ENCODE data around the gene COP1. TPM values are rescaled to one million over a fixed set of nuclear protein-coding genes. Genes with fewer than 3 reads are reported as not detected.

COP1 gene
- total RNA-seq, 1 donor from 2014 or later: 39.1 TPM

DNA sequence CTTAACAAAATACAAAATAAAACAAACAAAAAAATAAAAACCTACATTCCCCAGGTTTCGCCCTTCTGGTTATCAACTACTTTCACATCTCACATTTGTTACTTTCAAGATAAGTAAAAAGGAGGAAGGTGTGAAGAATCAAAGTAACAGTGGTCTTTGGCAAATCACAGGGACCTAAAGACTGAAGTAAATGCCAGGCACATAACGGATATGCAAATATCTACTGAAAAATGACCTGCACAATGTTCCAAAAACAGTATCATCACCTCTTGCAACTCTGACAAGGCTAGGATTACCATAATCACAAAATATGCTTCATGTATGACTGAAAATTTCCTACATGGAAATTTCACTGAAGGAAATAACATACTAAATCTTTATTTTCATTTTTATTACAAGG lies 29.3 kb downstream of the COP1 start:
- no peak for DNase-seq (ENCODE audit: extremely low spot score, unreplicated experiment)
- peaks cover 3% of the 10 kb centered on the region for H3K4me1 Mint-ChIP-seq (ENCODE audit: unreplicated experiment)
- TF ChIP-seq, protein P1, sequence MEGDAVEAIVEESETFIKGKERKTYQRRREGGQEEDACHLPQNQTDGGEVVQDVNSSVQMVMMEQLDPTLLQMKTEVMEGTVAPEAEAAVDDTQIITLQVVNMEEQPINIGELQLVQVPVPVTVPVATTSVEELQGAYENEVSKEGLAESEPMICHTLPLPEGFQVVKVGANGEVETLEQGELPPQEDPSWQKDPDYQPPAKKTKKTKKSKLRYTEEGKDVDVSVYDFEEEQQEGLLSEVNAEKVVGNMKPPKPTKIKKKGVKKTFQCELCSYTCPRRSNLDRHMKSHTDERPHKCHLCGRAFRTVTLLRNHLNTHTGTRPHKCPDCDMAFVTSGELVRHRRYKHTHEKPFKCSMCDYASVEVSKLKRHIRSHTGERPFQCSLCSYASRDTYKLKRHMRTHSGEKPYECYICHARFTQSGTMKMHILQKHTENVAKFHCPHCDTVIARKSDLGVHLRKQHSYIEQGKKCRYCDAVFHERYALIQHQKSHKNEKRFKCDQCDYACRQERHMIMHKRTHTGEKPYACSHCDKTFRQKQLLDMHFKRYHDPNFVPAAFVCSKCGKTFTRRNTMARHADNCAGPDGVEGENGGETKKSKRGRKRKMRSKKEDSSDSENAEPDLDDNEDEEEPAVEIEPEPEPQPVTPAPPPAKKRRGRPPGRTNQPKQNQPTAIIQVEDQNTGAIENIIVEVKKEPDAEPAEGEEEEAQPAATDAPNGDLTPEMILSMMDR (IDR thresholded peaks at IDR 0.05): no peak
- H3K9me3 Mint-ChIP-seq (ENCODE audit: unreplicated experiment): no peaks in the 10 kb centered on the region
- H3K27ac Mint-ChIP-seq (ENCODE audit: unreplicated experiment): no peak overlapping the region
- no peak overlapping the region for H3K4me3 Mint-ChIP-seq (ENCODE audit: unreplicated experiment)
- H3K27me3 Mint-ChIP-seq (ENCODE audit: unreplicated experiment): no peaks in the 10 kb centered on the region
- H3K36me3 Mint-ChIP-seq (ENCODE audit: unreplicated experiment): peaks cover 16% of the 10 kb centered on the region

DNA sequence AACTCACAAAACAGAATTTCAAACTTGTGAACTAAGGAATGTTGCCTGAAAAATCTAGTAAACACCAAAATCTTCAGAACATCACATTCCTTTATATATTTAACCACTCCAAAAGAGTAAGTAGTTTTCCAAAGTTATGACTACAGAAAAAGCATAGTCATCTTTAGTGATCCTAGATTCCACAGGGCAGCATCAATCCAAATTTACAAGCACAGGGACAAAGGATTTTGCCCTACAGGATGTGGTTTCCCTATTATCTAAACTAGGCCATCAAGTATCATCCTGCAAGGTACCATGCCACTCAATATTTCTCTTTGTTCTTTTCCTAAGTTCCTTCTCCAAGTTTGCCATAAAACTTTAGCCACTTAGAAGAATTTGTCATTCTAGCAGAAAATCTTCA lies 33.0 kb downstream of the COP1 start:
- DNase-seq (ENCODE audit: extremely low spot score, unreplicated experiment): no peak
- Mint-ChIP-seq H3K4me3 (ENCODE audit: unreplicated experiment) (no peak overlapping the region), H3K27me3 (ENCODE audit: unreplicated experiment) (no peaks in the 10 kb centered on the region), H3K4me1 (ENCODE audit: unreplicated experiment) (peaks cover 3% of the 10 kb centered on the region), H3K27ac (ENCODE audit: unreplicated experiment) (peak overlapping the region; percentile 28), H3K9me3 (ENCODE audit: unreplicated experiment) (peaks cover 10% of the 10 kb centered on the region), H3K36me3 (ENCODE audit: unreplicated experiment) (peaks cover 25% of the 10 kb centered on the region)
- TF ChIP-seq, protein P1 (IDR thresholded peaks at IDR 0.05): no peak

GRCh38 chr1:176172215-176172614 lies 34.9 kb downstream of the COP1 start:
- Mint-ChIP-seq H3K27ac (ENCODE audit: unreplicated experiment) (no peak overlapping the region), H3K4me3 (ENCODE audit: unreplicated experiment) (no peak overlapping the region), H3K27me3 (ENCODE audit: unreplicated experiment) (no peaks in the 10 kb centered on the region), H3K36me3 (ENCODE audit: unreplicated experiment) (peaks cover 31% of the 10 kb centered on the region), H3K9me3 (ENCODE audit: unreplicated experiment) (peaks cover 10% of the 10 kb centered on the region), H3K4me1 (ENCODE audit: unreplicated experiment) (no peaks in the 10 kb centered on the region)
- DNase-seq (ENCODE audit: extremely low spot score, unreplicated experiment): no peak
- TF ChIP-seq, protein P1 (IDR thresholded peaks at IDR 0.05): no peak

- H3K9me3 Mint-ChIP-seq (ENCODE audit: unreplicated experiment): peaks cover 10% of the 10 kb centered on the region
- no peak overlapping the region for H3K4me3 Mint-ChIP-seq (ENCODE audit: unreplicated experiment)
- TF ChIP-seq, protein P1 (IDR thresholded peaks at IDR 0.05): no peak
- H3K27ac Mint-ChIP-seq (ENCODE audit: unreplicated experiment): no peak overlapping the region
- no peaks in the 10 kb centered on the region for H3K27me3 Mint-ChIP-seq (ENCODE audit: unreplicated experiment)
- no peak for DNase-seq (ENCODE audit: extremely low spot score, unreplicated experiment)
- H3K4me1 Mint-ChIP-seq (ENCODE audit: unreplicated experiment): no peaks in the 10 kb centered on the region
- peaks cover 31% of the 10 kb centered on the region for H3K36me3 Mint-ChIP-seq (ENCODE audit: unreplicated experiment)
These were observed 39.9 kb downstream of the COP1 start for GRCh38 chr1:176167210-176167609.

DNA sequence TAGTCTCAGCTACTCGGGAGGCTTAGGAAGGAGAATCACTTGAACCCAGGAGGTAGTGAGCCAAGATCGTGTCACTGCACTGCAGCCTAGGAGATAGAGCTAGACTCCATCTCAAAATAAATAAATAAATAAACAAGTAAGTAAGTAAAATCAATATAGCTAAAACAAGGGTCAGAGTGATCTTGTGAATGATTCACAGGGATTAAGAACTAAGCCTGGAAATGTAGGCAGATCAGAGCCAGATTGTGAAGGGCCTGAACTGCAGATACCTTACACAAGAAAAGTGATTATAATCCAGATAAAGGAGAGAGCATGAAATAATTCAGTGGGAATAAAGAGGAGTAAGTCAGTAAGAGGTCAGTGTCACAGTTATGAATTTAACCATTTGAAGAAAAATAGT lies 41.5 kb downstream of the COP1 start:
- H3K4me3 Mint-ChIP-seq (ENCODE audit: unreplicated experiment): no peak overlapping the region
- no peaks in the 10 kb centered on the region for H3K4me1 Mint-ChIP-seq (ENCODE audit: unreplicated experiment)
- TF ChIP-seq, protein P1 (IDR thresholded peaks at IDR 0.05): no peak
- DNase-seq (ENCODE audit: extremely low spot score, unreplicated experiment): no peak
- peaks cover 10% of the 10 kb centered on the region for H3K9me3 Mint-ChIP-seq (ENCODE audit: unreplicated experiment)
- peaks cover 29% of the 10 kb centered on the region for H3K36me3 Mint-ChIP-seq (ENCODE audit: unreplicated experiment)
- no peaks in the 10 kb centered on the region for H3K27me3 Mint-ChIP-seq (ENCODE audit: unreplicated experiment)
- no peak overlapping the region for H3K27ac Mint-ChIP-seq (ENCODE audit: unreplicated experiment)

All from osteocyte (in vitro differentiated cells).